OCI-LY3 (cell line): ENCODE results near the gene HGS.

Experiments
- H2AFZ ChIP-seq: fragments of 200-600, 300-600 bp; shearing (Covaris generic); 2 replicates; pipeline ENCODE4 v1.6.0; 2014; ENCODE audit warnings: antibody characterized with exemption, low read depth, low read length
- H3K27ac ChIP-seq: fragments of 200-600, 300-600 bp; sonication (generic); 2 replicates; pipeline ENCODE4 v1.5.1; 2014; ENCODE audit warnings: mild to moderate bottlenecking, low read length, moderate library complexity, mixed read lengths
- H3K27me3 ChIP-seq: fragments of 200-600, 300-600 bp; sonication (generic); 2 replicates; pipeline ENCODE4 v1.6.1; 2014; ENCODE audit warnings: low read depth, low read length, mixed read lengths
- H3K36me3 ChIP-seq: fragments of 200-600, 300-600 bp; sonication (generic); replicated peaks from 2 replicates; pipeline ENCODE3; 2014; ENCODE audit warnings: low read depth, low read length, mixed read lengths
- H3K4me1 ChIP-seq: fragments of 300-600, 200-600 bp; sonication (generic); 2 replicates; pipeline ENCODE4 v1.6.1; 2014; ENCODE audit warnings: low read length, mixed read lengths
- H3K4me2 ChIP-seq: fragments of 200-600, 300-600 bp; sonication (generic); 2 replicates; pipeline ENCODE4 v1.6.1; 2014; ENCODE audit warnings: low read length, mixed read lengths
- H3K4me3 ChIP-seq: fragments of 300-600, 200-600 bp; sonication (generic); 2 replicates; pipeline ENCODE4 v1.5.1; 2014; ENCODE audit warnings: antibody characterized with exemption, mild to moderate bottlenecking, low read length, moderate library complexity
- H3K79me2 ChIP-seq: fragments of 300-600, 200-600 bp; shearing (Covaris generic); 2 replicates; pipeline ENCODE4 v1.6.1; 2014; ENCODE audit warnings: mild to moderate bottlenecking, low read length, mixed read lengths
- H3K9ac ChIP-seq: fragments of 300-600, 200-600 bp; shearing (Covaris generic); 2 replicates; pipeline ENCODE4 v1.6.0; 2014; ENCODE audit warnings: mild to moderate bottlenecking, low read length, moderate library complexity
- H3K9me3 ChIP-seq: fragments of 200-600, 300-600 bp; shearing (Covaris generic); 2 replicates; pipeline ENCODE4 v1.6.1; 2014; ENCODE audit warnings: low read length, mixed read lengths; ENCODE audit not compliant: insufficient read depth
- H4K20me1 ChIP-seq: fragments of 200-600, 300-600 bp; sonication (generic); 2 replicates; pipeline ENCODE4 v1.6.1; 2016; ENCODE audit warnings: low read length, mixed read lengths; ENCODE audit not compliant: insufficient read depth
- EZH2phosphoT487 ChIP-seq: fragments of 200-600 bp; shearing (Covaris generic); IDR thresholded peaks from 2 replicates; pipeline ENCODE4 v1.6.1; 2018; ENCODE audit warnings: antibody characterized with exemption, mixed run types, low read depth
- TF ChIP-seq, protein P1 (sequence below): fragments of 200-600, 300-600 bp; sonication (generic); IDR thresholded peaks from 2 replicates; pipeline ENCODE4 v1.5.1; 2014; ENCODE audit warnings: antibody characterized with exemption, low read length, low read depth

Gene HGS

DNA sequence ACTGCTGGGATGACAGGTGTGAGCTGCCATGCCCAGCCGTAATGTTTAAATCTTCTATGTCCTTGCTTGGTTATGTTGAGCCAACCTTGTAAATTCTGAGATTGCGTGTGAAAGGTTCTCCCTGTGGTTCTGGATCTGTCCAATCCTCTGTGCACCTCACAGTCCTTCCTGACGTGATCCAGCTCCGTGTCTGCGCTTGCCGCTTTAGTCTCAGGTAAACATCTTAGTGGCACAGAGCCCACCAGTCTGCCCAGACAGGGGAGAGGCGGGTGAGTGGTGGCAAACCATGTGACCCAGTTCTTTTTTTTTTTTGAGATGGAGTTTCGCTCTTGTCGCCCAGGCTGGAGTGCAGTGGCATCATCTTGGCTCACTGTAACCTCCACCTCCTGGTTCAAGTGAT is 42.2 kb downstream of the HGS start:
- Histone ChIP-seq H3K4me1 (peaks cover 10% of the 10 kb centered on the region), H3K27ac (no peak overlapping the region), H3K9ac (no peak overlapping the region), H3K79me2 (no peaks in the 10 kb centered on the region), H3K27me3 (peaks cover 12% of the 10 kb centered on the region; the same call in 1 of the 2 replicates), H4K20me1 (no peaks in the 10 kb centered on the region), H3K4me3 (no peak overlapping the region), H2AFZ (no peak overlapping the region), H3K36me3 (no peaks in the 10 kb centered on the region), H3K4me2 (peak overlapping the region; percentile 54), H3K9me3 (no peaks in the 10 kb centered on the region)
- no peak for TF ChIP-seq EZH2phosphoT487
- TF ChIP-seq, protein P1, sequence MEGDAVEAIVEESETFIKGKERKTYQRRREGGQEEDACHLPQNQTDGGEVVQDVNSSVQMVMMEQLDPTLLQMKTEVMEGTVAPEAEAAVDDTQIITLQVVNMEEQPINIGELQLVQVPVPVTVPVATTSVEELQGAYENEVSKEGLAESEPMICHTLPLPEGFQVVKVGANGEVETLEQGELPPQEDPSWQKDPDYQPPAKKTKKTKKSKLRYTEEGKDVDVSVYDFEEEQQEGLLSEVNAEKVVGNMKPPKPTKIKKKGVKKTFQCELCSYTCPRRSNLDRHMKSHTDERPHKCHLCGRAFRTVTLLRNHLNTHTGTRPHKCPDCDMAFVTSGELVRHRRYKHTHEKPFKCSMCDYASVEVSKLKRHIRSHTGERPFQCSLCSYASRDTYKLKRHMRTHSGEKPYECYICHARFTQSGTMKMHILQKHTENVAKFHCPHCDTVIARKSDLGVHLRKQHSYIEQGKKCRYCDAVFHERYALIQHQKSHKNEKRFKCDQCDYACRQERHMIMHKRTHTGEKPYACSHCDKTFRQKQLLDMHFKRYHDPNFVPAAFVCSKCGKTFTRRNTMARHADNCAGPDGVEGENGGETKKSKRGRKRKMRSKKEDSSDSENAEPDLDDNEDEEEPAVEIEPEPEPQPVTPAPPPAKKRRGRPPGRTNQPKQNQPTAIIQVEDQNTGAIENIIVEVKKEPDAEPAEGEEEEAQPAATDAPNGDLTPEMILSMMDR, result no peak

DNA sequence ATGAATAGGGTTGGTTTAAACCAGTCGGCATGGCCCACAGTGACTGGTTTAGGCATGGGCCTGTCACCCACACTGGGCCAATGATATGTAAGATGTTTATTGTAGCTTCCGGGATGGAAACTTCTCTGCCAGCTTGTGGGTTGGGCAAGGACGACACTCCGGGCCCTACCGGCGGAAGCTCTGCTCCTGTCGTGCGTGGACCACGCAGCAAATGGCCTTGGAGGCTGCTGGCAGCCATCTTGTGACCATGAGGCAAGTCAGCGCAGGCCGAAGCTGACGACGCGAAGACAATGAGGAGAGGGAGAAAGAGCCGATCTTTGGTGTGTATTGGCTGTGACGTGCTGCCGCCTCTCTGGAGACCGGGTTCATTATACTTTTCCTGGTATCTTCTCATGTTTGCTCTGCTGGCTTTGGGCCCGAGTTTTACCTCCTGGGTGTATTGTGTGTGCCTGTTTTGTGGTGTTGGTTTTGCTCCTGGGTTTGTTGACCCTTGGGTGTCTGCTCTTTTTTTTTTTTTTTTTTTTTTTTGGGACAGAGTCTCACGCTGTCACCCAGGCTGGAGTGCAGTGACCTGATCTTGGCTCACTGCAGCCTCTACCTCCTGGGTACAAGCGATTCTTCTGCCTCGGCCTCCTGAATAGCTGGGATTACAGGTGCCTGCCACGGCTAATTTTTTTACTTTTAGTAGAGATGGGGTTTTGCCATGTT is 43.7 kb downstream of the HGS start:
- no peak overlapping the region for H3K9ac ChIP-seq
- H3K27me3 ChIP-seq, result peaks cover 17% of the 10 kb centered on the region
- no peak overlapping the region for H2AFZ ChIP-seq
- H3K79me2 ChIP-seq, result no peaks in the 10 kb centered on the region
- peaks cover 10% of the 10 kb centered on the region for H3K4me1 ChIP-seq
- no peak overlapping the region for H3K4me2 ChIP-seq
- H3K36me3 ChIP-seq, result no peaks in the 10 kb centered on the region
- no peak overlapping the region for H3K4me3 ChIP-seq
- no peaks in the 10 kb centered on the region for H3K9me3 ChIP-seq
- no peak overlapping the region for H3K27ac ChIP-seq
- TF ChIP-seq EZH2phosphoT487, result no peak
- TF ChIP-seq, protein P1, result no peak
- H4K20me1 ChIP-seq, result no peaks in the 10 kb centered on the region

DNA sequence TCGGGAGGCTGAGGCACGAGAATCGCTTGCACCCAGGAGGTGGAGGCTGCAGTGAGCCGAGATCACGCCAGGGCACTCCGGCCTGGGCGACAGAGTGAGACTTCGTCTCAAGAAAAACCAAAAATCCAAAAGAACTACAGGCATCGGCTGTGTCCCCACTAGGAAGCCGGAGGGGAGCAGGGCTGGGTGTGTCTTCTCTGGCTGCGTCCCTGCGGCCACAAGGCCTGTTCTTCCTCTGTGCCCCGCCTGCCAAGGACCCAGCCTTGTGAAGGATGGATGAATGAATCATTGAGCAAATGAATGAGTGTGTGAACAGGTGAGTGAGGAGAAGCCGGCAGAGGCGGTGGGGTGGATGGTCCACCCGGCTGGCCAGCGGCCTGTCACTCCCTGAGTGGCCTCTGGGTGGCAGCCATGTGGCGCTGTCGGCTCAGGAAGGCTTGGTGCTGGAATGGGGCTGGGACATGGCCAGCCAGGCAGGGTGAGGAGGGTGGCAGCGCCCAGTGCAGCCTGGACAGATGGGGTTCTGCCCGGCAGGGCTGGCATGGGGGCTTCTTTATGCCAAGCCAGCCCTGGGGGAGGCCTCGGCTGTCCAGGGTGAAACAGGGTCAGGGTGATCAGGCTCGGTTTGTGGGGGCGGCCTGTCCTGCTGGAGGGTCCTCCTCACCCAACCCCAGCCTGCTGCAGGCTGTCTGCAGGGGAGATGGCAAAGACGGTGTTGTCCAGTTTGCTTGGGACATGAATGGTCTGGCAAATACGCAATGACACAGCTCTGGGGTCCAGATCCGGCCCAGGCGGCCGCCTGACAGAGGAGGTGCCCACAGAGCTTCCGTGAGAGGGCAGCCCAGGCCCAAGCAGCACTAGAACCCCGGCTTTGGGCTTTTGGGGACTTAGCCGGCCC is 49.9 kb downstream of the HGS start:
- no peaks in the 10 kb centered on the region for H3K9me3 ChIP-seq

More for the DNA sequence above, 49.9 kb downstream of the HGS start:
- Histone ChIP-seq H3K79me2 (no peaks in the 10 kb centered on the region), H3K27ac (no peak overlapping the region), H3K4me3 (0 out of 2 replicates have a peak overlapping the region, but pooled peaks have one; percentile 13), H4K20me1 (no peaks in the 10 kb centered on the region), H3K9ac (no peak overlapping the region), H3K4me2 (peak overlapping the region; percentile 43), H3K27me3 (peaks cover 23% of the 10 kb centered on the region), H3K4me1 (peaks cover 29% of the 10 kb centered on the region), H3K36me3 (no peaks in the 10 kb centered on the region), H2AFZ (no peak overlapping the region)
- no peak for TF ChIP-seq EZH2phosphoT487
- TF ChIP-seq, protein P1, result peak; percentile 87
